HG03064 (cell line): ENCODE data around the gene SP140L.
"Not testable (repeated sequence)": the region's sequence is repeated elsewhere in the genome, so short reads cannot be mapped to it uniquely, and the experiment has no call there.

Source experiments
- ATAC-seq: cut with Tn5 transposase; IDR thresholded peaks from one replicate; pipeline ENCODE4 v1.9.1; 2021; ENCODE audit warnings: low read depth; ENCODE audit not compliant: unreplicated experiment

The SP140L gene

DNA sequence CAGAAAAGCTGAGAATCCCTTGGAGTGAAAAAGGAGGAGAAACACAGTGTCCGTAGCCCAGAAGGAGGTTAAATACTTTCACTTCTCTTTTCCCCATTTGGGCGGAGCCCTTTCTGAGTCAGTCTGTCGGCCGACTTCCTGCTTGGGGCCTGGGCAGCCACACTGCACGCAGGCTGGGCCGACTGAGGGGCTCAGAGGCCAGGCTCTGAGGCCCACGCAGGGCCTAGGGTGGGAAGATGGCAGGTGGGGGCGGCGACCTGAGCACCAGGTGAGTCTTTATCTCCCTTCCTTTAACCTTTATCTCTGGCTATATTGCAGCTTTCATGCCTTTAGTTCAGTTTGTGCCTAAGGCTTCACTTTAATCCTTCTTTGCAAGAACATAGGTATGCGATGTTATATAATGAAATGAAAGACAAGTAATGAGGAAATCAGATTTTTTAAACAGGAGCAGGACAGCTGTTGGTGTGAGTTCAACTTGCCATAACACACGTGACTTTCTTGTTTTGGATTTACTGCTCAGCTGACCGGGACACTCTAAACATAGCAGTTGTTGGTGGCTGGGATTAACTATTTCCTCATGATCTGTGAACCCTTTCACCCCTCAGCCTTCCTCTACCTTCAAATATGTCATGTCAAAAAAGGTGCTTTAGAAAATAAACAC is 89.2 kb downstream of the SP140L start, which contains the start of gene SP100:
Gene SP100, plus strand, starts transcription at position 141 of the 661 bp plus-strand sequence. Its CDS starts 96 bp downstream, at position 237.
- peak; percentile 80 for ATAC-seq

DNA sequence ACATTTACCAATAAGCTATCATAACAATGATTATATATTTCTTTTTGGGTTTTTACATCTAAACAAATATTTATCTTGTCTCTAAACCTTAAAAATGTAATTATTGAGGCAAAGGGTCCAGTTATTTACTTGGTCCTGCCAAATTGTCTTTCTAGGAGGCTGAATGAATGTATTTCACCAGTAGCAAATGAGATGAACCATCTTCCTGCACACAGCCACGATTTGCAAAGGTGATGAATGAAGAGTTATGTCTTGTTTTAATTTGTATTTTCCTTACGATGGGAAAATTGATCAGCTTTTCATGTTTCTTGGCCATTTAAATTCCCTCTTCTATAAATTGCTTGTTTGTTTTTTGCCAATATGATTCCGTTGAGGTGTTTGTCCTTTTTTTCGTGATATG is 90.4 kb downstream of the SP140L start:
- ATAC-seq, result no peak

DNA sequence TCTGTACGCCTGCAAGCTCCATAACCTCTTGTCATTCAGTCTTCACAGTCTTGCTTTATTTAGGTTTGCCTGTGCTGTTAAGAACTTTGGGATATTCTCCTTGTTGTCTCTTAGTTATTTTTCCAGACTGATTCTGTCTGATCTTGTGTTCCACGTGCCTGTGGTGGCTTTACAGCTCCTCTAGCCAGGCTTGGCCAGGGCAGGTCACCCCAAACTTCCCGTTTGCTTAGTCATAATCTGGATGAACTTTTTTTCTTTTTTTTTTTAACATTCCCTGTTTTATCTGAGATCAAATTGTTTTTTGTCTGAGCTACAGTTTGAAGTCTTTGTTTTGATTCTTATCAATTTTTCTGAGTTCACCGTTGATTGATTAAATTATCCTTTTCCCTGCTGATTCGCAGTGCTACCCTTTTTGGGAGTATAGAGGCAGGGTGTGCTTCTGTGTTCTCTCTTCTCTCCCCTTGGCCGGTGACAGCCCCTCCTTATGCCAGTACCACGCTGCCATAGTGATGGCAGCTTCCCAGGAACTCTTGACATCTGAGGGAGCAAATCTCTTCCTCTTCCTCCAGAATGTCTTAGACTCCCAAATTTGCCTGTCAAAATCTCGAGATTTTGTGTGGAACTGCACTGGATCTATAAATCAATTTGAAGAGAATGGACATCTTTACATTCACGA is 91.5 kb downstream of the SP140L start:
- ATAC-seq, result no peak

DNA sequence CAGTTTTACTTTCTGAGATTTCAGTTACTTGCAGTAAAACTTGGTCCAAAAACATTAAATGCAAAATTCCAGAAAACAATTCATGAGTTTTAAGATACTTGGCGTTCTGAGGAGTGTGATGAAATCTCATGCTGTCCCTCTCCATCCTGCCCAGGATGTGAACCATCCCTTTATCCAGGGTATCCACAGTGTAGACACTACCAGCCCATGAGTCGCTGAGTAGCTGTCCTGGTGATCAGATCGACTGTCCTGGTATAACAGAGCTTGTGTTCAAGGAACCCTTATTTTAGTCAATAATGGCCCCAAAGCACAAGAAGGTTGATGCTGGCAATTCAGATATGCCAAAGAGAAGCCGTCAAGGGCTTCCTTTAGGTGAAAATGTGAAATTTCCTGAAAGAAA is 92.2 kb downstream of the SP140L start:
- ATAC-seq, result no peak

DNA sequence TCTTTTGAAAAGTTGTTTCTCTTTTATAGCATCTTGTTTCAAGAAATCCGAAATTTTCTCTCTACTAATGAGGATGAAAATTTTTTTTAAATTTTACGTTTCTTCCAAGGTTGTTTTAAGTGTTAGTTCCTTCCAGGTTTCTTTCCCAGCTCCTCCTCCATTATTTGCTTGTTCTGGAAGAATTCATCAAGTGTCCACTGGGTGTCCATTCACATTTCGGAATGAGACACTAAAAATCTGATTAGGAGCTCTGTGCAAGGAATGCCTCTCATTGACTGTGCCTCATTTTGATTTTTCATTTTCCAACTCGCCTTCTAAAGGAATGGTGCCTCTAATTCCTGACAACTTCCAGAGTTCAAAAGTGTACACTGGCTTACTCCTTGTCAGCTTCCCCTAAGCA is 95.2 kb downstream of the SP140L start:
- ATAC-seq, result no peak

DNA sequence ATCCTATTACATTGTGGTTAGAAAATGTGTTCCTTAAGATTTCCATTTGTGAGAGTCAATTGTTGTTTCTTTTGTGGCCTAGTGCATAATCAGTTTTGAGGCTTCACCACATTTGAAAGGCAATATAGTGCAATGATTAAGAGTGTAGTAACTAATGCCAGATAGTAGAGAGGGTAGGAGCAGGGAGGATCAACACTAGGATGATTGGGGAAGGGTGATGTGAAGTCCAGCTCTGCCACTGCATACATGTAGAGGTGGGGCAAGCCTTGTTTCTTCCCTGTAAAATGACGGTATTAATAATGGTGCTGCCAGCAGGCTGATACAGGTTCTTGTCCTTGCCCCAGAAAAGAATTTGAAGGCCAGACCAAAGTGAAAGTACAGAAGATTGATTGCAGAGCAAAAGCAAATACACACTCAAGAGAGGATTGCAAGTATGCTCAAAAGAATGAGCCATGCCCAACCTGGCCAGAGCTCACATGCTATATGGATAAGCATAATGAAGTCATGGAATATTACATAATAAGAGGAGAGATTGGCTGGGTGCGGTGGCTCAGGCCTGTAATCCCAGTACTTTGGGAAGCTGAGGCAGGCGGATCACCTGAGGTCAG is 97.0 kb downstream of the SP140L start:
- ATAC-seq, result no peak

DNA sequence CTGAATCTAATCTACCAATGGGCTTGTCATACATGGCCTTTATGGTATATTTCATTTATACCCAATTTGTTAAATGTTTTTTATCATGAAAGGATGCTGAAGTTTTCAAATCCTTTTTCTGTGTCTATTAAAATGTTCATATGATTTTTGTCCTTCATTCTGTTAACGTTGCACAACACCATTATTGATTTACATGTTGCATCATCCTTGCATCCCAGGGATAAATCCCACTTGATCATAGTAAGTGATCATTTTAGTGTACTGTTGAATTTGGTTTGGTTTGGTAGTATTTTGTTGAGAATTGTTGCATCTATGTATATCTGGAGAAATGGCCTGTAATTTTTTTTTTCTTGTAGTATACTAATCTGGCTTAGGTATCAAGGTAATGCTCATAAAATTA is 98.4 kb downstream of the SP140L start:
- ATAC-seq, result no peak

DNA sequence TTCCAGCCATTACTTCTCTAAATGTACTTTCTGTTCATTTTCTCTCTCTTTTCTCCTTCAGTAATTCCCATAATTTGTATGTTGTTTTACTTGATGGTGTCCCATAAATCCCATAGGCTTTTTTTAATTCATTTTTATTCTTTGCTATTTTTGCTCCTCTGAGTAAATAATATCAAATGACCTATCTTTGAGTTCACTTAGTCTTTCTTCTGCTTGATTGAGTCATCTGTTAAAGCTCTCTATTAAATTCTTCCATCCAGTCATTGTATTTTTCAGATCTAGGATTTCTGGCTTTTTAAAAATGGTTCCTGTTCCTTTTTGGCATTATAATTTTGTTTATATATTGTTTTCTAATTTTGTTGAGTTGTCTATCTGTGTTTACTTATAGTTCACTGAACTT is 102.5 kb downstream of the SP140L start:
- no peak for ATAC-seq

DNA sequence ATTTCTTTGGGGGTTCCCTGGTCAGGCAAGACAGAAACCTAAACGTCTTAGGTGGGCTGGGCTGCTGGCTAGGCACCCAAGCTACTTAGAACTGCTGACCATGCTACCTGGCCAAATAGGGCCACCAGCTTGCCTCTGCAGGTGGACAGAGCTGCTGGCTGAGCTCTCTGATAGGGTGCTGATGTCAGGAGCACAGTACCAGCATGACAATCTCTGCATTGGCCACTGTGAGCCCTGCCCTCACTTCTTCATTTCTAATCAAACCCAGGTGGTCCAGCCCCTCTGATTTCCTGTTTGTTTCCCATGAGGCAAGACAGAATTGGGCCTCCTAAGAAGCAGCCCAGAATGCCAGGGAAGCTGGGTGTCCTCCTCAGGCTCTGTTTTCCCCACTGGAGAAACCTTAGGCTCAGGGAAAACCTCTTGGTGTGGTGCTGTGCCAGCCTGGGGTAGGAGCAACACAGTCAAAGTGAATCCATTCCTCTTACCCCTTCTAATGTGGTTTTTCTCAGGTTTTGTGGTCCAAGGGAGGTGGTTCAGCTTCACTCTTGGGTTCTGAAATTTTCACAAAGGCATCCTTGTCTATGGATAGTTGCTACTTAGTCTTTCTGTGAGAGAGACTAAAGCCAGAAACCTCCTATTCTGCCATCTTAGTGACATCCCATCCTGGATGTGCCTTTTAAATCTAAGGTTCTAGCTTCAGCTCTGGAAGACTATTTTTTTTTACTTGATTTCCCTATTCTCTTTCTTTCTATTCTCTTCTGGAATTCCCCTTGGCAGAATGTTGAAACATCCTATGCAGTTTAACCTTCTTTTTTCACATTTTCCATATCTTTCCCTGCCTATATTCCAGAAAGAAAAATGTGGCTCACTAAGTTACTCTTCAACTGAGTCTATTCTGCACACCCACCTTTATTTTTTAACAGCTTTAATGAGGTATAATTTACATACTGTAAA is 104.2 kb downstream of the SP140L start:
- no peak for ATAC-seq

DNA sequence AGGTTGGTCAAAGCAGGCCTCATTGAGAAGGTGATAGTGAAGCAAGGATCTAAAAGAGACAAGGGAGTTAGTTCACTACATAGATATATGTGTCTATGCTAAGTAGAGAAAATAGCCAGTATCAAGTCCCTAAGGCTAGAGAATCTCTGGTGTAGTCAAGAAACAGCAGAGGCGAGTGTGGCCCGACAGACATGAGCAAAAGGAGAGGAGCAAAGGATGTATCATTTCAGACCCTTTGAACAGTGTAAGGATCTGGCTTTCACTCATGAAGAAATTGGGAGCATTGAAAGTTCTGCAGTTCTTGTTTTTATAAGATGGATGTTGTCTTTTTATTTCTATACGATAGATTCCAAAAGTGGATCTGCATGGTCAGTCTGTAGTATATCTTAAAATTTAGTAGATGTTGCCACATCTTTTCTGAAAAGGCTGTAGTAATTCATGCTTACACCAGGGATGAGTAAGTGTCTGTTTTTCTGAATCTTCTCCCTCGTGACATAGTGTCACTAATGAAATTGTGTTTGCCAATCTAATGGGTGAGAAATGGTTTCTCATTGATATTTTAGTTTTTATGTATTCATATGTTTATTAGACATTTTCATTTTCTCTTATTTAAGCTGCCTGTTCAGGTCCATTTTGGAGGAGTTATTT is 107.8 kb downstream of the SP140L start:
- no peak for ATAC-seq

DNA sequence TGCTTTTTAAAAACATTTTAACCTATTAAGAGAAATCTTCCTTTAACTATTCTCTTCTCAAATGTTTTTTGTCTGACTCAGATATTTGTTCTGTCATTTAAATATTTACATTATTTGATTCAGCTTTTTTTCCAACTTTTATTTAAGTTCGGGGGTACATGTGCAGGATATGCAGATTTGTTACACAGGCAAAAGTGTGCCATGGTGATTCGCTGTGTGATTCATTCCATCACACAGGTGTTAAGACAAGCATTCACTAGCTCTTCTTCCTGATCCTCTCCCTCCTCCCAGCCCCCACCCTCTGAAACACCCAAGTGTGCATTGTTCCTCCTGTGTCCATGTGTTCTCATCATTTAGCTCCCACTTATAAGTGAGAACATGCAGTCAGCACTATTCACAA is 108.4 kb downstream of the SP140L start:
- ATAC-seq, result no peak

DNA sequence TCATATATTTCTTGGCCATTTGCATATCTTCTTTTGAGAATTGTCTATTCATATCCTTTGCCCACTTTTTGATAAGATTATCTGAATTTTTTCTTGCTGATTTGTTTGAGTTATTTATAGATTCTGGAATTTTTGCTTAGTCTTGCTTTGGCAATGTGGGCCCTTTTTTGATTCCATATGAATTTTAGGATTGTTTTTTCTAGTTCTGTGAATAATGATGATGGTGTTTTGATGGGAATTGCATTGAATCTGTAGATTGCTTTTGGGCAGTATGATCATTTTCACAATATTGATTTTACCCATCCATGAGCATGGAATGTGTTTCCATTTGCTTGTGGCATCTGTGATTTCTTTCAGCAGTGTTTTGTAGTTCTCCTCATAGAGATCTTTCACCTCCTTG is 112.1 kb downstream of the SP140L start:
- not testable (repeated sequence) for ATAC-seq

DNA sequence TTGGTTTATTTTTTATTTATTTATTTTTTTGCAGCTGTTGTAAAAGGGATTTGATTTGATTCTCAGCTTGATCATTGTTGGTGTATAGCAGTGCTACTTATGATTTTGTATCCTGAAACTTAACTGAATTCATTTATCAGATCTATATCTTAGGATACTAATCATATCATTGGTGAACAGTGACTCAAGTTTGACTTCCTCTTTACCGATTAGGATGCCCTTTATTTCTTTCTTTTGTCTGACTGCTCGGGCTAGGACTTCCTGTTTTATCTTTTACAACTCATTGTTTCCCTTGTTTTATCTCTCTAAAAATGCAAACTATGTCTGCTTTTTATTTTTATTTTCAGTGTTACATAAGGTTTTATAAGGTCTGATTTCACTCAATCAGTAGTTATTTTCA is 112.6 kb downstream of the SP140L start:
- ATAC-seq, result no peak

DNA sequence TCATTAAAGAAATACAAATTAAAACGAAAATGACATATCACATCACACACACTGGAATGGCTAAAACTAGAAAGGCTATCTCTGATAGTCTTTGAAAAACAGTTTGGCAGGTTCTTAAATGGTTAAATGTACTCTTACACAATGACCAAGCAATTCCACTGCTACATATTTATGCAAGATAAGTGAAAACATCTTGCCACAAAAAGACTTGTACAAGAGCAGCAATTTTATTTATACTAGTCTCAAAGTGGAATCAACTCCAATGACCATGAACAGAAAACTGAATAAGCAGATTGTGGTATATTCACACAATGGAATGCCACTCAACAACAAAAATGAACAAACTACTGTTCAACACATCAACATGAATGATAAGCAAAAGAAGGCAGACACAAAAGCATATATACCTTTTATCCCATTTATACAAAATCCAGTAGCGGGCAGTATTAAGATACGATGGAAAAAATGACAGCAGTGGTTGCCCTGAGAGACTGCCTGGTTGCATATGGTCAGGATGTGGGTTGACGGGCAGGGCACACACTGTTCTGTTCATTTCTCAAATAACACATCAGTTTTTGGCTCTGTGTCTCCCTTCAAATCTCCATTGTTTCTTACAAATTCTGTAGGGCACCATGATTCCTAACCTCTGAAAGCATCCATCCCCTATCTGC is 114.4 kb downstream of the SP140L start:
- peak; percentile 47 for ATAC-seq

DNA sequence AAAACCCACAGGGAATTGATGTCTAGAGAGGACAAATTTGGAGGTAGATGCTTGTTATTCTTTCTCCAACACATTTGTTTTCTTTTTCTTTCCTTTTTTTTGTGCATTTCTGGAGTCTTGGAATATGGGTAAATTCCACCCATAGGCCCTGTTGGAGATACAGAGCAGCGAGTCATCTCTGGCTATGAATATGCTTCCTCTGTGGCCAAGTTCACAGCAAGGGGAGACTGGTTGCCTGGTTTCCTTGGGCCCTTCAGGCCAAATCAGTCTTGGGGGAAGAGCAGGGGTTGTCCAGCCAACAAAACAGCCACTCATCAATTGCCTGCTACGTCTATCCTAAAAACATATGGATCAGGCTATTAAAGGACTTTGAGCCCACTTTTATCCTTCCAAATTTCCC is 116.5 kb downstream of the SP140L start:
- no peak for ATAC-seq

DNA sequence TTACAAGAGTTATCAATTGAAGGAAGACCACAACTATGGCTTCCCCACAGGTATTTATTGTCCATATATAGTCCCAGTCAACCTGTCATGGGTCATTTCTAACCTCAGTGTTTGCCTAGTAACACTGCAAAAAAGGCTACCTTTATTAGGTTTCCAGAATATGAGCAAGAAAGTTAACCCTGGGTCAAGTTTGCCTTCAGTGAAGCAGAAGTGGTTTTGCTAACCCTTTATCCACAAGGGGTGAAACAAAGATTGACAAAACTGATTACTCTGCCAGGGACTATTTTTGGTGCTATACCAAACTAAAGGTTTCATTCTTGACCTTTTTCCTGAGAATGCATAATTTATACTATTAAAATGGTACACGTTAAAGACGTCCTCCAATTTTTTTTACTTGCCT is 117.8 kb downstream of the SP140L start:
- no peak for ATAC-seq

DNA sequence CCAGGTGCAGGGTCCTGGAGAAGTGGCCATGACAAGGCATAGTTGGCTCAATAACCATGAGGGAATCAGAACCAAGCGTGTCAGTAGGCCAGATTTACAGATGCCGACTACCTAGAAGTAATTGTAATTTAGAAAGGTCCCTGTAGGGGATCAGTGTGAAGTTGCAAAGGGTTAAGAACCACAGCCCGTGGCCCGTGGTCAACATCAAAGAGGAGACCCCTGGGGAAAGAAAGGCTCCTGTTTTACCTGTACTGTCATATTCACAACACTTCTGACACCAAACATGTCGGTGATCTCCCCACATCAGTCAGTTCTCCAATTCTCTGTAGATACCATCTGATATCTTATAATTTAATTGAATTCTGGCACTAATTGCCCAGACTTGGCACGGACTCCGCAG is 120.0 kb downstream of the SP140L start:
- no peak for ATAC-seq

DNA sequence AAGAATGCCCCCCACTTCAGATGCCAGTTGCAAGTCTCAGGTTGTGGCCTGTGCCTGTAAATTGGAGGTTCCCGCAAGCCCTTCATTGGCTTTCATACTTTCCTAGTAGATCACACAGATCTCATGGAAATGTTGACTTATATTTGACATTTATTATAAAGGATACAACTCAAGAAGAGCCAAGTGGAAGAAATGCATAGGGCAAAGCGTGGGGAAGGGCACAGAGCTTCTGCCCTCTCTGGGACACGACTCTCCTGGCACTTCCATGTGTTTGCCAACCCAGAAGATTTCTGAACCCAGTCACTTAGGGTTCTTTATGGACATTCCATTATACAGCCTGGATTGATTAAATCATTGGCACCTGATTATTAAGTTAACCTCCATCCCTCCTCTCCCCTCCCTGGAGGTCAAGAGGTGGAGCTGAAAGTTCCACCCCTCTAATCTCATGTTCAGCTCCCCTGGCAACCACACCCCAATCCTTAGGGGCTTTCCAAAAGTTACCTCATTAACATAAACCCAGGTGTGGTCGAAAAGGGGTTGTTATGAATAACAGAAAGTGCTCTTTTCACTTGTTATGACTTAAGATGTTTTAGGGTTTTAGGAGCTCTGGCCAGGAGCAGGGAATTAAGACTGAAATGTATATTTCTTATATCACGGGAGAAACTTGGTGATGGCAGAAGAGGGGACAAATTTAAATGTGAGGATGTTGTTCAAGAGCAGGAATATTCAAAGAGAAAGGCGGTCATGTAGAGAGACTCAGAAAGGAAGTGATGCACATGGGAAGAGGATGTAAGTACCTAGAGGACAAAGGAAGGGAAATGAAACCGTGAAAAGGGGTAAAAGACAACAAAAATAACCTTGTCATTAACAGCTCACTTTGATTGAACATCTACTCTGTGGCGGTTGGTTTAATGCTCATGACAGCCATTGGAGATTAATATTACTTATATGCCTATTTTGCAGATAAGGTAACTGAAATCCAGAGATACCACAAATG is 120.8 kb downstream of the SP140L start:
- peak; percentile 77 for ATAC-seq
